Esophagus squamous epithelium (tissue), 4 donors: Measurements from ENCODE around the gene NOP9.

Experiments
- CTCF ChIP-seq, 6 experiments: fragments of 450-650 bp in 4 of 6; fragments of 200-600 bp in 2 of 6; sonication (generic) in 2 of 6; IDR thresholded peaks; one replicate each; pipeline ENCODE4 v1.5.1; 2016 to 2019; ENCODE audit warnings: antibody characterized with exemption in 6 of 6, mild to moderate bottlenecking in 4 of 6, moderate library complexity in 4 of 6
- POLR2A ChIP-seq, 4 donors: fragments of 450-650 bp; IDR thresholded peaks; one replicate each; pipeline ENCODE4 v1.6.1; 2017; ENCODE audit warnings: antibody characterized with exemption in 4 of 4, mild to moderate bottlenecking in 4 of 4, moderate library complexity in 3 of 4

- TF ChIP-seq CTCF (IDR thresholded peaks at IDR 0.05) (no peak), POLR2A (IDR thresholded peaks at IDR 0.05) (no peak)
Measured at GRCh38 chr14:24314377-24315193, 14.9 kb downstream of the NOP9 start.
